GM23248 (cell line): Measurements from ENCODE around the gene COL1A2.

Experiments
- EZH2 ChIP-seq: fragments of 200-600 bp; sonication (generic); IDR thresholded peaks from 2 replicates; pipeline ENCODE4 v1.6.1; 2018; ENCODE audit warnings: antibody characterized with exemption, mild to moderate bottlenecking; ENCODE audit not compliant: insufficient read depth, poor library complexity, severe bottlenecking
- EZH2phosphoT487 ChIP-seq: fragments of 200-600 bp; sonication (generic); IDR thresholded peaks from 2 replicates; pipeline ENCODE4 v1.6.1; 2018; ENCODE audit warnings: antibody characterized with exemption, moderate library complexity, mild to moderate bottlenecking, low read depth; ENCODE audit not compliant: insufficient read depth

GRCh38 chr7:94394109-94394436 lies 622 bp upstream of the COL1A2 start:
- TF ChIP-seq EZH2phosphoT487: no peak
- TF ChIP-seq EZH2: no peak
